ENCODE results near the gene TCF12. TPM values are rescaled to one million over a fixed set of nuclear protein-coding genes. Genes with fewer than 3 reads are reported as not detected.

The TCF12 gene
- total RNA-seq, 3 donors from 2014 or later (not counting 1 experiment from before 2014, with no cell fraction given): 84.1 to 111 (median 107) TPM

GRCh38 chr15:57288926-57289580 lies 370.6 kb downstream of the TCF12 start:
- Histone ChIP-seq H3K27ac (ENCODE audit: low read length) (peak overlapping the region; percentile 57), H3K4me1 (ENCODE audit: control insufficient read depth, insufficient read depth, low read length) (peaks cover 2% of the 10 kb centered on the region)
- H3K36me3 Mint-ChIP-seq: peaks cover 19% of the 10 kb centered on the region

GRCh38 chr15:57290187-57290586 lies 371.7 kb downstream of the TCF12 start:
- Histone ChIP-seq H3K9me3 (ENCODE audit: control insufficient read depth, insufficient read depth, low read length) (no peaks in the 10 kb centered on the region), H3K27ac (ENCODE audit: low read length) (no peak overlapping the region), H3K4me1 (ENCODE audit: control insufficient read depth, insufficient read depth, low read length) (no peaks in the 10 kb centered on the region), H3K27me3 (ENCODE audit: control insufficient read depth, insufficient read depth, low read length) (no peaks in the 10 kb centered on the region), H3K36me3 (ENCODE audit: control insufficient read depth, insufficient read depth, low read length) (peaks cover 8% of the 10 kb centered on the region), H3K4me3 (ENCODE audit: low read length) (no peak overlapping the region)
- intact Hi-C loops (cut with micrococcal nuclease): loop anchor here (10.0 kb wide), 1 partner anchor 385 kb away; no protein-coding TSS in a partner anchor
- Mint-ChIP-seq H3K27me3 (ENCODE audit: low read depth in 2 of 2) (no peaks in the 10 kb centered on the region), H3K4me1 (no peaks in the 10 kb centered on the region), H3K36me3 (peaks cover 19% of the 10 kb centered on the region), H3K9me3 (no peaks in the 10 kb centered on the region), H3K27ac (no peak overlapping the region), H3K4me3 (no peak overlapping the region)
- TF ChIP-seq CTCF (IDR thresholded peaks at IDR 0.05): no peak
- 100% methylated on average over 2 of the region's 2 CpGs for WGBS (ENCODE audit: insufficient coverage)
- no peak for DNase-seq
- no peak for ATAC-seq

More at GRCh38 chr15:57288926-57289580, 370.6 kb downstream of the TCF12 start:
- ATAC-seq (no peak), DNase-seq (no peak)
- Histone ChIP-seq H3K27me3 (ENCODE audit: control insufficient read depth, insufficient read depth, low read length) (no peaks in the 10 kb centered on the region), H3K9me3 (ENCODE audit: control insufficient read depth, insufficient read depth, low read length) (no peaks in the 10 kb centered on the region), H3K36me3 (ENCODE audit: control insufficient read depth, insufficient read depth, low read length) (peaks cover 12% of the 10 kb centered on the region), H3K4me3 (ENCODE audit: low read length) (no peak overlapping the region)
- no peak for TF ChIP-seq CTCF (IDR thresholded peaks at IDR 0.05)
- H3K27me3 Mint-ChIP-seq (ENCODE audit: low read depth in 2 of 2): no peaks in the 10 kb centered on the region
- no peak overlapping the region for H3K27ac Mint-ChIP-seq
- no peak overlapping the region for H3K4me3 Mint-ChIP-seq
- 81% methylated on average over 4 of the region's 5 CpGs for WGBS (ENCODE audit: insufficient coverage)
- H3K4me1 Mint-ChIP-seq: peaks cover 0 to 6% of the 10 kb centered on the region in 2 donors
- intact Hi-C loops (cut with micrococcal nuclease): no loop called here
- no peaks in the 10 kb centered on the region for H3K9me3 Mint-ChIP-seq

- no peak overlapping the region for H3K27ac ChIP-seq (ENCODE audit: low read length)
- no peaks in the 10 kb centered on the region for H3K9me3 Mint-ChIP-seq
- peaks cover 8% of the 10 kb centered on the region for H3K36me3 ChIP-seq (ENCODE audit: control insufficient read depth, insufficient read depth, low read length)
- no peak overlapping the region for H3K4me3 ChIP-seq (ENCODE audit: low read length)
- no peaks in the 10 kb centered on the region for H3K4me1 Mint-ChIP-seq
- no peak overlapping the region for H3K4me3 Mint-ChIP-seq
- intact Hi-C loops (cut with micrococcal nuclease): loop anchor here (10.0 kb wide), 1 partner anchor 386 kb away; no protein-coding TSS in a partner anchor
- H3K27me3 ChIP-seq (ENCODE audit: control insufficient read depth, insufficient read depth, low read length): no peaks in the 10 kb centered on the region
- DNase-seq (no peak), ATAC-seq (no peak)
- no peak overlapping the region for H3K27ac Mint-ChIP-seq
- H3K4me1 ChIP-seq (ENCODE audit: control insufficient read depth, insufficient read depth, low read length): no peaks in the 10 kb centered on the region
- 100% methylated on average over 4 of the region's 4 CpGs for WGBS (ENCODE audit: insufficient coverage)
- peaks cover 19% of the 10 kb centered on the region for H3K36me3 Mint-ChIP-seq
- TF ChIP-seq CTCF (IDR thresholded peaks at IDR 0.05): no peak
- H3K27me3 Mint-ChIP-seq (ENCODE audit: low read depth in 2 of 2): no peaks in the 10 kb centered on the region
- no peaks in the 10 kb centered on the region for H3K9me3 ChIP-seq (ENCODE audit: control insufficient read depth, insufficient read depth, low read length)
Measured at GRCh38 chr15:57290826-57291225, 372.4 kb downstream of the TCF12 start.
